A673 (cell line): Measurements from ENCODE around the gene CDH4. TPM values are rescaled to one million over a fixed set of nuclear protein-coding genes. Genes with fewer than 3 reads are reported as not detected.

ENCODE experiments used
- Bru-seq: library from RNA; stranded (reverse); fragments of 400-500 nt; gene quantifications from one replicate; lab custom pipeline; 2021; lab: Mats Ljungman, UMichigan
- BruChase-seq, 2 experiments: library from RNA; stranded (reverse); fragments of 400-500 nt; gene quantifications; one replicate each; lab custom pipeline; 2021; lab: Mats Ljungman, UMichigan
- BruUV-seq: library from RNA; stranded (reverse); fragments of 400-500 nt; replicated peaks from 2 replicates; lab custom pipeline; 2021; lab: Mats Ljungman, UMichigan
- CTCF ChIA-PET: fragments of 300-600 bp; sonication (Branson Sonifier 250); formaldehyde crosslinking; loops from one replicate; lab custom pipeline; 2022; ENCODE audit warnings: antibody characterized with exemption; lab: Charles Lee
- POLR2A ChIA-PET: fragments of 300-600 bp; sonication (Branson Sonifier 250); formaldehyde crosslinking; loops from one replicate; lab custom pipeline; 2022; ENCODE audit warnings: antibody characterized with exemption; ENCODE audit not compliant: low non-redundant PET; lab: Charles Lee
- DNase-seq: peaks from one replicate; pipeline ENCODE4 v3.0.0-alpha.2; 2015; ENCODE audit warnings: low spot score
- H3K27ac ChIP-seq: fragments of 200-600 bp; sonication (generic); 2 replicates; pipeline ENCODE4 v1.5.1; 2016; ENCODE audit warnings: mixed run types, low read depth, mild to moderate bottlenecking, mixed read lengths, antibody characterized with exemption, low read length; ENCODE audit not compliant: poor library complexity, severe bottlenecking
- H3K27me3 ChIP-seq: fragments of 200-600 bp; sonication (generic); replicated peaks from 2 replicates; pipeline ENCODE4 v1.6.1; 2017; ENCODE audit warnings: mixed run types, low read depth, mild to moderate bottlenecking, mixed read lengths, antibody characterized with exemption, low read length; ENCODE audit not compliant: insufficient read depth, poor library complexity
- H3K36me3 ChIP-seq: fragments of 200-600 bp; sonication (generic); 2 replicates; pipeline ENCODE4 v1.6.1; 2016; ENCODE audit warnings: mixed run types, mild to moderate bottlenecking, mixed read lengths, antibody characterized with exemption, low read length; ENCODE audit not compliant: insufficient read depth, poor library complexity, severe bottlenecking
- H3K4me1 ChIP-seq: fragments of 200-600 bp; sonication (generic); 2 replicates; pipeline ENCODE4 v1.6.1; 2017; ENCODE audit warnings: mixed run types, mild to moderate bottlenecking, mixed read lengths, antibody characterized with exemption, low read length; ENCODE audit not compliant: insufficient read depth, poor library complexity, severe bottlenecking
- H3K4me3 ChIP-seq: fragments of 200-600 bp; sonication (generic); 2 replicates; pipeline ENCODE4 v1.5.1; 2016; ENCODE audit warnings: low read depth, mixed run types, mild to moderate bottlenecking, mixed read lengths, low read length; ENCODE audit not compliant: poor library complexity, severe bottlenecking
- H3K9me3 ChIP-seq: fragments of 200-600 bp; sonication (generic); 2 replicates; pipeline ENCODE4 v1.6.1; 2016; ENCODE audit warnings: mixed run types, low read depth, mild to moderate bottlenecking, mixed read lengths, antibody characterized with exemption, low read length; ENCODE audit not compliant: poor library complexity, severe bottlenecking
- CTCF ChIP-seq: fragments of 300-800, 200-600 bp; sonication (generic); conservative IDR thresholded peaks from 2 replicates; pipeline ENCODE4 v1.5.1; 2017; ENCODE audit warnings: low read depth, mild to moderate bottlenecking, antibody characterized with exemption, low read length, moderate library complexity, mixed read lengths
- EZH2 ChIP-seq: fragments of 200-600 bp; sonication (generic); IDR thresholded peaks from 2 replicates; pipeline ENCODE4 v1.6.1; 2017; ENCODE audit warnings: borderline replicate concordance, low read depth, mild to moderate bottlenecking, mixed read lengths, antibody characterized with exemption, low read length; ENCODE audit not compliant: poor library complexity, severe bottlenecking
- intact Hi-C: fragments of 100-400 bp; cut with micrococcal nuclease; formaldehyde crosslinking; loops from one replicate; pipeline ENCODE4 v1.10.0; 2022; ENCODE audit not compliant: unreplicated experiment
- long read RNA-seq: library from polyadenylated mRNA; stranded (forward); transcript quantifications from one replicate; pipeline ENCODE4 v2.0.0, GENCODE V29; 2022
- total RNA-seq: library from RNA; stranded (reverse); gene quantifications from 2 replicates; pipeline ENCODE4 v1.2.3, GENCODE V29; 2021

Gene CDH4
- total RNA-seq (6.1 and 8.3 TPM in 2 replicates), Bru-seq, nascent RNA (percentile 45 among the genes with signal in this experiment), BruChase-seq, experiment 1, labeled RNA remaining after a 2-hour chase (percentile 46 among the genes with signal in this experiment), BruChase-seq, experiment 2, labeled RNA remaining after a 6-hour chase (percentile 61 among the genes with signal in this experiment)
- long read RNA-seq, partial matches to known transcripts = 9 of 17 reads
- long read RNA-seq, other reads (novel, unspliced or antisense) = 8 of 17 reads

GRCh38 chr20:61251529-61252393, at the start of gene CDH4:
TSS of gene CDH4 (plus strand) at chr20:61252261.
- no peaks in the 10 kb centered on the region for H3K36me3 ChIP-seq
- H3K27ac ChIP-seq = peak within 1 kb of the TSS; percentile 57
- TF ChIP-seq EZH2 (no peak), CTCF (no peak)
- peaks cover 50% of the 10 kb centered on the region for H3K27me3 ChIP-seq
- intact Hi-C loops = loop anchor here (1.0 to 10.0 kb wide), 2 partner anchors 21 to 1037 kb away; no protein-coding TSS in a partner anchor
- peaks cover 14% of the 10 kb centered on the region for H3K4me1 ChIP-seq
- no peaks in the 10 kb centered on the region for H3K9me3 ChIP-seq
- ChIA-PET CTCF (no interaction called here), POLR2A (no interaction called here)
- DNase-seq = peak; percentile 22
- no TSS peak for BruUV-seq
- H3K4me3 ChIP-seq = peak within 1 kb of the TSS; percentile 62

GRCh38 chr20:61203320-61203719, 48.7 kb upstream of the CDH4 start:
- intact Hi-C loops = no loop called here
- CTCF ChIA-PET = no interaction called here

More at GRCh38 chr20:61203320-61203719, 48.7 kb upstream of the CDH4 start:
- H3K4me3 ChIP-seq = no peak overlapping the region
- H3K9me3 ChIP-seq = no peaks in the 10 kb centered on the region
- POLR2A ChIA-PET = no interaction called here
- TF ChIP-seq EZH2 (no peak), CTCF (no peak)
- DNase-seq = no peak
- BruUV-seq = no TSS peak
- H3K4me1 ChIP-seq = no peaks in the 10 kb centered on the region
- H3K36me3 ChIP-seq = no peaks in the 10 kb centered on the region
- H3K27ac ChIP-seq = no peak overlapping the region
- peaks cover 23% of the 10 kb centered on the region for H3K27me3 ChIP-seq
